GM12878 (cell line): ENCODE measurements around the gene SLX4IP. TPM values are rescaled to one million over a fixed set of nuclear protein-coding genes. Genes with fewer than 3 reads are reported as not detected.

Source experiments
- ATAC-seq: fragments of 200-7000 bp; cut with Tn5 transposase; 3 replicates; pipeline ENCODE4 v1.9.1; 2020; ENCODE audit warnings: mild to moderate bottlenecking, moderate library complexity
- BruUV-seq: library from RNA; stranded (reverse); fragments of 400-500 nt; replicated peaks from 2 replicates; lab custom pipeline; 2021; lab: Mats Ljungman, UMichigan
- CTCF ChIA-PET: fragments of 300-600 bp; sonication (Branson Sonifier 250); formaldehyde crosslinking; extraction: SDS; loops from one replicate; lab custom pipeline; 2021; ENCODE audit warnings: inconsistent platforms; lab: Yijun Ruan, JAX
- POLR2A ChIA-PET: fragments of 350-600 bp; formaldehyde crosslinking; extraction: SDS; loops from one replicate; lab custom pipeline; 2021; ENCODE audit warnings: inconsistent platforms; lab: Charles Lee
- RAD21 ChIA-PET: fragments of 300-600 bp; sonication (Branson Sonifier 250); formaldehyde crosslinking; loops from one replicate; lab custom pipeline; 2023; ENCODE audit warnings: antibody characterized with exemption; ENCODE audit not compliant: unreplicated experiment; lab: Charles Lee
- SMC1A ChIA-PET: fragments of 300-600 bp; sonication (Branson Sonifier 250); formaldehyde crosslinking; loops from one replicate; lab custom pipeline; 2023; ENCODE audit not compliant: unreplicated experiment, uncharacterized antibody; lab: Charles Lee
- DNase-seq: peaks from one replicate; pipeline ENCODE4 v3.0.0-alpha.2; 2011; ENCODE audit warnings: low read depth, low spot score
- FAIRE-seq: peaks from 3 replicates; lab custom pipeline; 2011; peaks lifted over from hg19 to GRCh38; lab: Jason Lieb, UNC
- H2AFZ ChIP-seq: 2 replicates; pipeline ENCODE4 v1.6.0; 2011; ENCODE audit warnings: low read depth, low read length, control low read depth; ENCODE audit not compliant: control insufficient read depth
- H3K27ac ChIP-seq: 2 replicates; pipeline ENCODE4 v1.5.1; 2011; ENCODE audit warnings: control low read depth; ENCODE audit not compliant: control insufficient read depth, insufficient read depth
- H3K27me3 ChIP-seq, 2 experiments: replicated peaks in 1 of 2; 2 replicates each; pipeline versions ENCODE4 v1.6.0 to v1.6.1; 2011; ENCODE audit warnings: low read length in 1 of 2; ENCODE audit not compliant: control insufficient read depth in 2 of 2, insufficient read depth in 2 of 2
- H3K36me3 ChIP-seq, 2 experiments: 2 replicates each; pipeline ENCODE4 v1.5.1; 2011; ENCODE audit warnings: low read length in 1 of 2; ENCODE audit not compliant: control insufficient read depth in 2 of 2, insufficient read depth in 2 of 2
- H3K4me1 ChIP-seq: 2 replicates; pipeline ENCODE4 v1.6.1; 2011; ENCODE audit warnings: mild to moderate bottlenecking, low read length, moderate library complexity, mixed read lengths; ENCODE audit not compliant: control insufficient read depth, insufficient read depth
- H3K4me2 ChIP-seq: 2 replicates; pipeline ENCODE4 v1.6.0; 2011; ENCODE audit warnings: control low read depth; ENCODE audit not compliant: control insufficient read depth, insufficient read depth
- H3K4me3 ChIP-seq: fragments of 200-600 bp; sonication (generic); 2 replicates; pipeline ENCODE4 v1.5.1; 2016
- H3K79me2 ChIP-seq: 2 replicates; pipeline ENCODE4 v1.6.0; 2011; ENCODE audit warnings: low read length; ENCODE audit not compliant: control insufficient read depth, insufficient read depth
- H3K9ac ChIP-seq: 2 replicates; pipeline ENCODE4 v1.8.0; 2011; ENCODE audit warnings: low read length, control low read depth, mixed read lengths; ENCODE audit not compliant: control insufficient read depth, insufficient read depth
- H3K9me3 ChIP-seq: replicated peaks from 3 replicates; pipeline ENCODE4 v1.5.1; 2011; ENCODE audit warnings: mild to moderate bottlenecking, low read length; ENCODE audit not compliant: control insufficient read depth, insufficient read depth
- H4K20me1 ChIP-seq: 2 replicates; pipeline ENCODE4 v1.6.0; 2011; ENCODE audit not compliant: control insufficient read depth, insufficient read depth
- CEBPB ChIP-seq, 2 experiments: fragments of 150-350 bp in 1 of 2; IDR thresholded peaks; 2 replicates each; pipeline ENCODE4 v1.6.1; 2012 to 2014; ENCODE audit warnings: low read depth in 2 of 2, low read length in 2 of 2, borderline replicate concordance in 1 of 2, inconsistent platforms in 1 of 2
- CEBPZ ChIP-seq: fragments of 150-350 bp; IDR thresholded peaks from 2 replicates; pipeline ENCODE4 v1.6.1; 2016; ENCODE audit warnings: low read depth, low read length
- CHD4 ChIP-seq: fragments of 200-600 bp; sonication (generic); IDR thresholded peaks from 2 replicates; pipeline ENCODE4 v1.6.1; 2016; ENCODE audit warnings: mild to moderate bottlenecking
- DPF2 ChIP-seq: fragments of 450-650 bp; IDR thresholded peaks from 2 replicates; pipeline ENCODE4 v1.6.1; 2017; ENCODE audit warnings: mild to moderate bottlenecking
- ELK1 ChIP-seq: IDR thresholded peaks from 2 replicates; pipeline ENCODE4 v1.6.1; 2012; ENCODE audit warnings: low read depth, low read length, improper control_type of control experiment
- ETV6 ChIP-seq, 2 experiments: fragments of 450-650 bp in 1 of 2; IDR thresholded peaks in 1 of 2; conservative IDR thresholded peaks in 1 of 2; 2 replicates each; pipeline ENCODE4 v1.6.1; 2014; ENCODE audit warnings: antibody characterized with exemption in 1 of 2, borderline replicate concordance in 1 of 2, low read depth in 1 of 2, mild to moderate bottlenecking in 1 of 2, moderate library complexity in 1 of 2
- IKZF1 ChIP-seq: fragments of 450-650 bp; conservative IDR thresholded peaks from 2 replicates; pipeline ENCODE4 v1.6.1; 2017; ENCODE audit warnings: antibody characterized with exemption, mild to moderate bottlenecking
- JUND ChIP-seq: IDR thresholded peaks from 2 replicates; pipeline ENCODE4 v1.6.1; 2012; ENCODE audit warnings: low read depth, mild to moderate bottlenecking, low read length, improper control_type of control experiment, moderate library complexity
- RAD21 ChIP-seq: IDR thresholded peaks from 2 replicates; pipeline ENCODE4 v1.6.1; 2011; ENCODE audit warnings: mild to moderate bottlenecking, low read depth, low read length, moderate library complexity; ENCODE audit not compliant: insufficient read depth
- ZBTB33 ChIP-seq: fragments of 450-650 bp; IDR thresholded peaks from 2 replicates; pipeline ENCODE4 v1.6.1; 2017; ENCODE audit warnings: mild to moderate bottlenecking
- ZNF24 ChIP-seq: fragments of 450-650 bp; IDR thresholded peaks from 2 replicates; pipeline ENCODE4 v1.6.1; 2017; ENCODE audit warnings: antibody characterized with exemption, mild to moderate bottlenecking
- WGBS: methylation state at CpG from one replicate; pipeline ENCODE4 v1.1.6; 2016; ENCODE audit warnings: low lambda C conversion rate; ENCODE audit not compliant: insufficient replicate concordance, insufficient coverage; ENCODE audit errors: missing lambda C conversion rate; 5-methylcytosine and 5-hydroxymethylcytosine counted together
- in situ Hi-C: fragments of 300-500 bp; cut with MboI; formaldehyde crosslinking; loops from 9 replicates; pipeline ENCODE4 v1.14.3; 2018; ENCODE audit warnings: mixed read lengths
- intact Hi-C: fragments of 100-400 bp; cut with micrococcal nuclease; formaldehyde crosslinking; loops from one replicate; pipeline ENCODE4 v1.14.2; 2022; ENCODE audit not compliant: unreplicated experiment
- polyA plus RNA-seq, 11 experiments: library from polyadenylated mRNA; depleted of rRNA in 4 of 11; unstranded in 6 of 11; stranded (reverse) in 5 of 11; fragments of >200 nt; fragmentation: Nextera tagmentation in 4 of 11; fragmentation: Illumina TruSeq in 1 of 11; extraction: Ambion mirVana in 4 of 11; extraction: Trizol in 1 of 11; gene quantifications; 1 replicate in 1 of 11; 2 replicates in 10 of 11; pipeline versions ENCODE4 v1.2.1 to v1.2.3, GENCODE V29; 2011 to 2016; ENCODE audit warnings: inconsistent platforms in 2 of 11, missing spikeins in 2 of 11, low read depth in 1 of 11
- total RNA-seq, 4 experiments: library from RNA; depleted of rRNA in 3 of 4; stranded (reverse); fragments of >200 nt in 3 of 4; fragmentation: Illumina TruSeq in 1 of 4; extraction: Trizol in 1 of 4; gene quantifications; 2 replicates each; pipeline versions ENCODE4 v1.2.1 to v1.2.3, GENCODE V29; 2013 to 2021

The SLX4IP gene
- total and polyA plus RNA-seq, 10 of the 15 experiments (the other 5 are each of a cell fraction or from before 2014, with no cell fraction given) = 2.2 to 11.0 (median 6.3) TPM

GRCh38 chr20:10508468-10509251 is 73.6 kb downstream of the SLX4IP start:
- FAIRE-seq (peak; percentile 41), ATAC-seq (no peak), DNase-seq (no peak)
- Histone ChIP-seq H3K9ac (no peak overlapping the region), H4K20me1 (no peaks in the 10 kb centered on the region), H3K27ac (no peak overlapping the region), H3K79me2 (peaks cover 5% of the 10 kb centered on the region), H3K4me2 (no peak overlapping the region), H2AFZ (no peak overlapping the region), H3K4me1 (peaks cover 23% of the 10 kb centered on the region), H3K27me3 (no peaks in the 10 kb centered on the region), H3K36me3 (no peaks in the 10 kb centered on the region), H3K4me3 (no peak overlapping the region), H3K9me3 (no peaks in the 10 kb centered on the region)
- ChIA-PET POLR2A (no interaction called here), CTCF (interaction anchor here (0.6 kb wide), 1 partner anchor 127 kb away, joined by 3 read pairs; no protein-coding TSS in a partner anchor), RAD21 (interaction anchor here (0.5 to 0.8 kb wide), 2 partner anchors 31 to 654 kb away, joined by 3 read pairs; no protein-coding TSS in a partner anchor), SMC1A (interaction anchor here (2.2 to 8.8 kb wide), 2 partner anchors 9 to 32 kb away, joined by 6 to 76 read pairs; no protein-coding TSS in a partner anchor)
- WGBS = 70% methylated on average over 8 of the region's 8 CpGs
- in situ Hi-C loops = no loop called here
- BruUV-seq = no TSS peak
- intact Hi-C loops = no loop called here
- TF ChIP-seq ZBTB33 (no peak), ELK1 (no peak), RAD21 (no peak), ZNF24 (no peak), ETV6 (conservative IDR thresholded peaks at IDR 0.05 in 1 of 2, IDR thresholded peaks at IDR 0.05 in 1 of 2; ENCODE audit: borderline replicate concordance in 1 of 2, low read depth in 1 of 2) (no peak), DPF2 (no peak), CEBPZ (no peak), JUND (no peak), CEBPB (IDR thresholded peaks at IDR 0.05; ENCODE audit: borderline replicate concordance in 1 of 2, low read depth in 2 of 2, low read length in 2 of 2) (no peak), CHD4 (no peak), IKZF1 (no peak)
